HCT116 (cell line): ENCODE measurements around the gene ZBTB37. TPM values are rescaled to one million over a fixed set of nuclear protein-coding genes. Genes with fewer than 3 reads are reported as not detected.

ENCODE experiments used
- ATAC-seq: fragments of 200-7000 bp; cut with Tn5 transposase; 2 replicates; pipeline ENCODE4 v1.9.1; 2020; ENCODE audit warnings: mild to moderate bottlenecking, moderate library complexity
- BruUV-seq: library from RNA; stranded (reverse); fragments of 400-500 nt; replicated peaks from 2 replicates; lab custom pipeline; 2021; lab: Mats Ljungman, UMichigan
- CTCF ChIA-PET: fragments of 300-600 bp; sonication (Branson Sonifier 250); formaldehyde crosslinking; loops from one replicate; lab custom pipeline; 2021; ENCODE audit warnings: antibody characterized with exemption; lab: Charles Lee
- POLR2A ChIA-PET: fragments of 300-600, 350-600 bp; sonication (Branson Sonifier 250); formaldehyde crosslinking; loops from one replicate; lab custom pipeline; 2021; ENCODE audit warnings: antibody characterized with exemption; lab: Charles Lee
- RAD21 ChIA-PET, 2 experiments: fragments of 300-600 bp; sonication (Branson Sonifier 250); formaldehyde crosslinking; loops; one replicate each; lab custom pipeline; 2023; ENCODE audit warnings: low total read pairs in 2 of 2; ENCODE audit not compliant: uncharacterized antibody in 2 of 2, unreplicated experiment in 2 of 2, low non-redundant PET in 1 of 2; lab: Charles Lee
- DNase-seq: peaks from one replicate; pipeline ENCODE4 v3.0.0-alpha.2; 2010; ENCODE audit warnings: low read depth, low spot score
- H2AFZ ChIP-seq: fragments of 200-600 bp; shearing (Covaris generic), sonication (generic); 2 replicates; pipeline ENCODE4 v1.6.1; 2017; ENCODE audit warnings: low read depth, mixed run types, mixed read lengths, antibody characterized with exemption, low read length; ENCODE audit not compliant: poor library complexity, severe bottlenecking
- H3K27ac ChIP-seq: 2 replicates; pipeline ENCODE4 v1.5.1; 2012; ENCODE audit warnings: low read depth, low read length
- H3K27me3 ChIP-seq: fragments of 200-600 bp; sonication (generic); 2 replicates; pipeline ENCODE4 v1.6.1; 2016; ENCODE audit warnings: mixed run types, low read length, mixed read lengths; ENCODE audit not compliant: insufficient read depth
- H3K36me3 ChIP-seq, 2 experiments: fragments of 200-500 bp in 1 of 2; fragments of 200-600 bp in 1 of 2; sonication (Bioruptor generic) in 1 of 2; sonication (generic) in 1 of 2; 2 replicates each; pipeline versions ENCODE4 v1.5.1 to v1.6.1; 2014 to 2016; ENCODE audit warnings: low read length in 2 of 2, inconsistent platforms in 1 of 2, mixed read lengths in 1 of 2, mixed run types in 1 of 2; ENCODE audit not compliant: insufficient read depth in 2 of 2, control insufficient read depth in 1 of 2
- H3K4me1 ChIP-seq, 2 experiments: fragments of 200-600 bp in 1 of 2; sonication (generic) in 1 of 2; 2 replicates each; pipeline versions ENCODE4 v1.5.1 to v1.6.1; 2012 to 2017; ENCODE audit warnings: low read length in 2 of 2, inconsistent platforms in 1 of 2, mild to moderate bottlenecking in 1 of 2, mixed read lengths in 1 of 2, mixed run types in 1 of 2, moderate library complexity in 1 of 2; ENCODE audit not compliant: insufficient read depth in 2 of 2, control insufficient read depth in 1 of 2
- H3K4me2 ChIP-seq: fragments of 200-600 bp; sonication (generic); 2 replicates; pipeline ENCODE4 v1.6.1; 2017; ENCODE audit warnings: mixed run types, low read length, mixed read lengths
- H3K4me3 ChIP-seq, 2 experiments: fragments of 200-600 bp in 1 of 2; sonication (generic) in 1 of 2; replicated peaks in 1 of 2; 2 replicates each; pipeline ENCODE4 v1.5.1; 2011 to 2016; ENCODE audit warnings: low read length in 2 of 2, control low read depth in 1 of 2, low read depth in 1 of 2, mild to moderate bottlenecking in 1 of 2, mixed read lengths in 1 of 2, mixed run types in 1 of 2
- H3K79me2 ChIP-seq: fragments of 200-600 bp; sonication (generic); 2 replicates; pipeline ENCODE4 v1.6.1; 2017; ENCODE audit warnings: mild to moderate bottlenecking, mixed run types, low read length, moderate library complexity, mixed read lengths; ENCODE audit not compliant: insufficient read depth
- H3K9ac ChIP-seq: fragments of 200-600 bp; sonication (generic); 2 replicates; pipeline ENCODE4 v1.6.1; 2016; ENCODE audit warnings: low read length, mixed read lengths
- H3K9me2 ChIP-seq: fragments of 200-600 bp; sonication (generic), shearing (Covaris generic); 2 replicates; pipeline ENCODE4 v1.6.1; 2017; ENCODE audit warnings: mixed run types, mild to moderate bottlenecking, moderate library complexity; ENCODE audit not compliant: insufficient read depth
- H3K9me3 ChIP-seq, 2 experiments: fragments of 200-500 bp in 1 of 2; fragments of 200-600 bp in 1 of 2; sonication (Bioruptor generic) in 1 of 2; sonication (generic) in 1 of 2; 2 replicates each; pipeline ENCODE4 v1.6.1; 2014 to 2017; ENCODE audit warnings: low read length in 2 of 2, mixed read lengths in 2 of 2, inconsistent platforms in 1 of 2, low read depth in 1 of 2, mild to moderate bottlenecking in 1 of 2, mixed run types in 1 of 2, moderate library complexity in 1 of 2; ENCODE audit not compliant: control insufficient read depth in 1 of 2, insufficient read depth in 1 of 2
- H4K20me1 ChIP-seq: fragments of 200-600 bp; sonication (generic), shearing (Covaris generic); 2 replicates; pipeline ENCODE4 v1.6.1; 2017; ENCODE audit warnings: mixed run types, mild to moderate bottlenecking, moderate library complexity; ENCODE audit not compliant: insufficient read depth
- CBX3 ChIP-seq: IDR thresholded peaks from 2 replicates; pipeline ENCODE4 v1.6.1; 2012; ENCODE audit warnings: low read depth
- CEBPB ChIP-seq: IDR thresholded peaks from 2 replicates; pipeline ENCODE4 v1.6.1; 2012; ENCODE audit warnings: low read depth
- EGR1 ChIP-seq: IDR thresholded peaks from 2 replicates; pipeline ENCODE4 v1.6.1; 2012; ENCODE audit warnings: low read depth
- EZH2 ChIP-seq: fragments of 200-600 bp; sonication (generic); IDR thresholded peaks from 2 replicates; pipeline ENCODE4 v1.6.1; 2017; ENCODE audit warnings: antibody characterized with exemption, mixed run types
- JUND ChIP-seq: IDR thresholded peaks from 2 replicates; pipeline ENCODE4 v1.6.1; 2012
- POLR2AphosphoS5 ChIP-seq: IDR thresholded peaks from 2 replicates; pipeline ENCODE4 v1.6.1; 2011; ENCODE audit warnings: mild to moderate bottlenecking, low read depth, low read length, moderate library complexity
- RAD21 ChIP-seq: IDR thresholded peaks from 2 replicates; pipeline ENCODE4 v1.6.1; 2012; ENCODE audit warnings: low read depth, mild to moderate bottlenecking
- SIN3A ChIP-seq: IDR thresholded peaks from 2 replicates; pipeline ENCODE4 v1.6.1; 2012; ENCODE audit warnings: low read depth
- SRF ChIP-seq: IDR thresholded peaks from 2 replicates; pipeline ENCODE4 v1.6.1; 2012; ENCODE audit warnings: low read depth
- TCF7L2 ChIP-seq: IDR thresholded peaks from 2 replicates; pipeline ENCODE4 v1.7.0; 2011; ENCODE audit warnings: borderline replicate concordance, inconsistent platforms; ENCODE audit not compliant: insufficient read depth, insufficient read length; ENCODE audit errors: extremely low read depth
- ZNF274 ChIP-seq: fragments of 200-500 bp; sonication (Bioruptor generic); IDR thresholded peaks from 2 replicates; pipeline ENCODE4 v1.6.1; 2014; ENCODE audit warnings: mild to moderate bottlenecking, low read depth, low read length, inconsistent platforms
- intact Hi-C: fragments of 100-400 bp; cut with micrococcal nuclease; formaldehyde crosslinking; loops from 2 replicates; pipeline ENCODE4 v1.10.0; 2022
- total RNA-seq: library from RNA; stranded (reverse); gene quantifications from one replicate; pipeline ENCODE4 v1.2.1, GENCODE V29; 2021; ENCODE audit not compliant: unreplicated experiment
- TF ChIP-seq, protein P1 (sequence below), 3 experiments: fragments of 200-600 bp in 1 of 3; sonication (generic) in 1 of 3; IDR thresholded peaks in 2 of 3; conservative IDR thresholded peaks in 1 of 3; 2 replicates each; pipeline ENCODE4 v1.5.1; 2012 to 2017; ENCODE audit warnings: low read depth in 2 of 3, low read length in 2 of 3, antibody characterized with exemption in 1 of 3, borderline replicate concordance in 1 of 3, control low read depth in 1 of 3, mild to moderate bottlenecking in 1 of 3, mixed read lengths in 1 of 3, mixed run types in 1 of 3, moderate library complexity in 1 of 3; ENCODE audit not compliant: insufficient read depth in 1 of 3

ZBTB37 gene
- total RNA-seq, 1 experiment from 2014 or later: 9.5 TPM

DNA sequence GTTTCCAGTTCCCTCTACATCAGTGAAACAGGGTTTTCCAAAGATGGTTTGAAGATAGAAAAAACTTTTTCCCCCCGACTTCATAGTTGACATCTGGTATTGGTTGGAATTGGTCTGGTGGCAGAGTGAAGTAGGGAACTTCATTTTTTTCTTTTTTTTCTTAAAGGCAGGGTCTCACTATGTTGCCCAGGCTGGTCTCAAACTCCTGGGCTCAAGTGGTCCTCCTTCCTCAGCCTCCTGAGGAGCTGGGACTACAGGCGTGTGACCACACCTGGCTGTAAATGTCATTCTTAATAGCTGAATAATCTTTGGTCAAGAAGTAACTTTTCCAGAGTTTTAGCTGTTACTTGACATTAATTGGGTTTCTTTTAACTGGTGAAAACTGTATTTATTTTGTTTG lies 21.7 kb downstream of the ZBTB37 start (continued):
- TF ChIP-seq JUND (no peak), POLR2AphosphoS5 (no peak), CBX3 (no peak), SIN3A (no peak), EGR1 (no peak), RAD21 (no peak)
- TF ChIP-seq, protein P1, sequence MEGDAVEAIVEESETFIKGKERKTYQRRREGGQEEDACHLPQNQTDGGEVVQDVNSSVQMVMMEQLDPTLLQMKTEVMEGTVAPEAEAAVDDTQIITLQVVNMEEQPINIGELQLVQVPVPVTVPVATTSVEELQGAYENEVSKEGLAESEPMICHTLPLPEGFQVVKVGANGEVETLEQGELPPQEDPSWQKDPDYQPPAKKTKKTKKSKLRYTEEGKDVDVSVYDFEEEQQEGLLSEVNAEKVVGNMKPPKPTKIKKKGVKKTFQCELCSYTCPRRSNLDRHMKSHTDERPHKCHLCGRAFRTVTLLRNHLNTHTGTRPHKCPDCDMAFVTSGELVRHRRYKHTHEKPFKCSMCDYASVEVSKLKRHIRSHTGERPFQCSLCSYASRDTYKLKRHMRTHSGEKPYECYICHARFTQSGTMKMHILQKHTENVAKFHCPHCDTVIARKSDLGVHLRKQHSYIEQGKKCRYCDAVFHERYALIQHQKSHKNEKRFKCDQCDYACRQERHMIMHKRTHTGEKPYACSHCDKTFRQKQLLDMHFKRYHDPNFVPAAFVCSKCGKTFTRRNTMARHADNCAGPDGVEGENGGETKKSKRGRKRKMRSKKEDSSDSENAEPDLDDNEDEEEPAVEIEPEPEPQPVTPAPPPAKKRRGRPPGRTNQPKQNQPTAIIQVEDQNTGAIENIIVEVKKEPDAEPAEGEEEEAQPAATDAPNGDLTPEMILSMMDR (IDR thresholded peaks at IDR 0.05 in 2 of 3, conservative IDR thresholded peaks at IDR 0.05 in 1 of 3; ENCODE audit: borderline replicate concordance in 1 of 3, insufficient read depth in 1 of 3, low read depth in 2 of 3, low read length in 2 of 3): no peak

DNA sequence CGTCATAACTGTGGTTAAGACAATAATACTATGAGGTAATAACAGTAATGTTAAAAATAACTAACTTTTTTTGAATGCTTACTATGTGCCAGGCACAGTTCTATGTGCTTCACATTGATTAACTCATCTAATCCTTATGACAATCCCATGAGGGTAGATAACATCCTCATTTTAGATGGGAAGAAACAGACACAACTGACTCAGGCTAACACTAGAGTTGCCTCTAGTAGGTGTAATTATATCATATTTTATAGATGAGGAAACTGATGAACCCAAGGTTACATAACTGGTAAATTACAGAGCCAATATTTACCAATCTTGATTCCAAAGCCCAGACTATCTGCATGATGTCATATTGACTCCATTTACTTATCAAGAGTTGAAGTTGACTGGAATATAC lies 25.4 kb downstream of the ZBTB37 start:
- Histone ChIP-seq H3K27me3 (no peaks in the 10 kb centered on the region), H3K79me2 (no peaks in the 10 kb centered on the region), H3K9ac (no peak overlapping the region), H2AFZ (no peak overlapping the region), H3K27ac (no peak overlapping the region), H3K4me2 (no peak overlapping the region), H3K4me1 (no peaks in the 10 kb centered on the region), H3K4me3 (no peak overlapping the region), H3K9me2 (no peaks in the 10 kb centered on the region), H3K36me3 (no peaks in the 10 kb centered on the region), H3K9me3 (no peaks in the 10 kb centered on the region), H4K20me1 (no peaks in the 10 kb centered on the region)
- CTCF ChIA-PET: no interaction called here
- intact Hi-C loops: loop anchor here (5.0 kb wide), 1 partner anchor 49 kb away; no protein-coding TSS in a partner anchor
- no peak for ATAC-seq
- POLR2A ChIA-PET: no interaction called here
- BruUV-seq: no TSS peak
- no peak for DNase-seq
- TF ChIP-seq, protein P1 (IDR thresholded peaks at IDR 0.05 in 2 of 3, conservative IDR thresholded peaks at IDR 0.05 in 1 of 3; ENCODE audit: borderline replicate concordance in 1 of 3, insufficient read depth in 1 of 3, low read depth in 2 of 3, low read length in 2 of 3): no peak
- TF ChIP-seq TCF7L2: no peak
- TF ChIP-seq CEBPB: no peak
- TF ChIP-seq ZNF274: no peak
- TF ChIP-seq EZH2: no peak
- no peak for TF ChIP-seq JUND
- no peak for TF ChIP-seq SRF
- no peak for TF ChIP-seq RAD21
- RAD21 ChIA-PET: no interaction called here
